HCT116 (cell line): ENCODE data around the gene LRRC34. TPM values are rescaled to one million over a fixed set of nuclear protein-coding genes. Genes with fewer than 3 reads are reported as not detected.

ENCODE experiments used
- ATAC-seq: fragments of 200-7000 bp; cut with Tn5 transposase; 2 replicates; pipeline ENCODE4 v1.9.1; 2020; ENCODE audit warnings: mild to moderate bottlenecking, moderate library complexity
- BruUV-seq: library from RNA; stranded (reverse); fragments of 400-500 nt; replicated peaks from 2 replicates; lab custom pipeline; 2021; lab: Mats Ljungman, UMichigan
- CTCF ChIA-PET: fragments of 300-600 bp; sonication (Branson Sonifier 250); formaldehyde crosslinking; loops from one replicate; lab custom pipeline; 2021; ENCODE audit warnings: antibody characterized with exemption; lab: Charles Lee
- POLR2A ChIA-PET: fragments of 300-600, 350-600 bp; sonication (Branson Sonifier 250); formaldehyde crosslinking; loops from one replicate; lab custom pipeline; 2021; ENCODE audit warnings: antibody characterized with exemption; lab: Charles Lee
- RAD21 ChIA-PET, 2 experiments: fragments of 300-600 bp; sonication (Branson Sonifier 250); formaldehyde crosslinking; loops; one replicate each; lab custom pipeline; 2023; ENCODE audit warnings: low total read pairs in 2 of 2; ENCODE audit not compliant: uncharacterized antibody in 2 of 2, unreplicated experiment in 2 of 2, low non-redundant PET in 1 of 2; lab: Charles Lee
- DNase-seq: peaks from one replicate; pipeline ENCODE4 v3.0.0-alpha.2; 2010; ENCODE audit warnings: low read depth, low spot score
- H2AFZ ChIP-seq: fragments of 200-600 bp; shearing (Covaris generic), sonication (generic); 2 replicates; pipeline ENCODE4 v1.6.1; 2017; ENCODE audit warnings: low read depth, mixed run types, mixed read lengths, antibody characterized with exemption, low read length; ENCODE audit not compliant: poor library complexity, severe bottlenecking
- H3K27ac ChIP-seq: 2 replicates; pipeline ENCODE4 v1.5.1; 2012; ENCODE audit warnings: low read depth, low read length
- H3K27me3 ChIP-seq: fragments of 200-600 bp; sonication (generic); 2 replicates; pipeline ENCODE4 v1.6.1; 2016; ENCODE audit warnings: mixed run types, low read length, mixed read lengths; ENCODE audit not compliant: insufficient read depth
- H3K36me3 ChIP-seq, 2 experiments: fragments of 200-500 bp in 1 of 2; fragments of 200-600 bp in 1 of 2; sonication (Bioruptor generic) in 1 of 2; sonication (generic) in 1 of 2; 2 replicates each; pipeline versions ENCODE4 v1.5.1 to v1.6.1; 2014 to 2016; ENCODE audit warnings: low read length in 2 of 2, inconsistent platforms in 1 of 2, mixed read lengths in 1 of 2, mixed run types in 1 of 2; ENCODE audit not compliant: insufficient read depth in 2 of 2, control insufficient read depth in 1 of 2
- H3K4me1 ChIP-seq, 2 experiments: fragments of 200-600 bp in 1 of 2; sonication (generic) in 1 of 2; 2 replicates each; pipeline versions ENCODE4 v1.5.1 to v1.6.1; 2012 to 2017; ENCODE audit warnings: low read length in 2 of 2, inconsistent platforms in 1 of 2, mild to moderate bottlenecking in 1 of 2, mixed read lengths in 1 of 2, mixed run types in 1 of 2, moderate library complexity in 1 of 2; ENCODE audit not compliant: insufficient read depth in 2 of 2, control insufficient read depth in 1 of 2
- H3K4me2 ChIP-seq: fragments of 200-600 bp; sonication (generic); 2 replicates; pipeline ENCODE4 v1.6.1; 2017; ENCODE audit warnings: mixed run types, low read length, mixed read lengths
- H3K4me3 ChIP-seq, 2 experiments: fragments of 200-600 bp in 1 of 2; sonication (generic) in 1 of 2; replicated peaks in 1 of 2; 2 replicates each; pipeline ENCODE4 v1.5.1; 2011 to 2016; ENCODE audit warnings: low read length in 2 of 2, control low read depth in 1 of 2, low read depth in 1 of 2, mild to moderate bottlenecking in 1 of 2, mixed read lengths in 1 of 2, mixed run types in 1 of 2
- H3K79me2 ChIP-seq: fragments of 200-600 bp; sonication (generic); 2 replicates; pipeline ENCODE4 v1.6.1; 2017; ENCODE audit warnings: mild to moderate bottlenecking, mixed run types, low read length, moderate library complexity, mixed read lengths; ENCODE audit not compliant: insufficient read depth
- H3K9ac ChIP-seq: fragments of 200-600 bp; sonication (generic); 2 replicates; pipeline ENCODE4 v1.6.1; 2016; ENCODE audit warnings: low read length, mixed read lengths
- H3K9me2 ChIP-seq: fragments of 200-600 bp; sonication (generic), shearing (Covaris generic); 2 replicates; pipeline ENCODE4 v1.6.1; 2017; ENCODE audit warnings: mixed run types, mild to moderate bottlenecking, moderate library complexity; ENCODE audit not compliant: insufficient read depth
- H3K9me3 ChIP-seq, 2 experiments: fragments of 200-500 bp in 1 of 2; fragments of 200-600 bp in 1 of 2; sonication (Bioruptor generic) in 1 of 2; sonication (generic) in 1 of 2; 2 replicates each; pipeline ENCODE4 v1.6.1; 2014 to 2017; ENCODE audit warnings: low read length in 2 of 2, mixed read lengths in 2 of 2, inconsistent platforms in 1 of 2, low read depth in 1 of 2, mild to moderate bottlenecking in 1 of 2, mixed run types in 1 of 2, moderate library complexity in 1 of 2; ENCODE audit not compliant: control insufficient read depth in 1 of 2, insufficient read depth in 1 of 2
- H4K20me1 ChIP-seq: fragments of 200-600 bp; sonication (generic), shearing (Covaris generic); 2 replicates; pipeline ENCODE4 v1.6.1; 2017; ENCODE audit warnings: mixed run types, mild to moderate bottlenecking, moderate library complexity; ENCODE audit not compliant: insufficient read depth
- CBX3 ChIP-seq: IDR thresholded peaks from 2 replicates; pipeline ENCODE4 v1.6.1; 2012; ENCODE audit warnings: low read depth
- CTCF ChIP-seq, 3 experiments: fragments of 200-600 bp in 1 of 3; sonication (generic) in 1 of 3; IDR thresholded peaks in 2 of 3; conservative IDR thresholded peaks in 1 of 3; 2 replicates each; pipeline ENCODE4 v1.5.1; 2012 to 2017; ENCODE audit warnings: low read depth in 2 of 3, low read length in 2 of 3, antibody characterized with exemption in 1 of 3, borderline replicate concordance in 1 of 3, control low read depth in 1 of 3, mild to moderate bottlenecking in 1 of 3, mixed read lengths in 1 of 3, mixed run types in 1 of 3, moderate library complexity in 1 of 3; ENCODE audit not compliant: insufficient read depth in 1 of 3
- EGR1 ChIP-seq: IDR thresholded peaks from 2 replicates; pipeline ENCODE4 v1.6.1; 2012; ENCODE audit warnings: low read depth
- ELF1 ChIP-seq: IDR thresholded peaks from 2 replicates; pipeline ENCODE4 v1.6.1; 2012; ENCODE audit warnings: low read depth, borderline replicate concordance
- FOSL1 ChIP-seq: IDR thresholded peaks from 2 replicates; pipeline ENCODE4 v1.6.1; 2012; ENCODE audit warnings: low read depth
- POLR2A ChIP-seq: IDR thresholded peaks from 2 replicates; pipeline ENCODE4 v1.7.0; 2011; ENCODE audit warnings: borderline replicate concordance; ENCODE audit not compliant: insufficient read depth, insufficient read length; ENCODE audit errors: extremely low read depth
- POLR2AphosphoS5 ChIP-seq: IDR thresholded peaks from 2 replicates; pipeline ENCODE4 v1.6.1; 2011; ENCODE audit warnings: mild to moderate bottlenecking, low read depth, low read length, moderate library complexity
- RAD21 ChIP-seq: IDR thresholded peaks from 2 replicates; pipeline ENCODE4 v1.6.1; 2012; ENCODE audit warnings: low read depth, mild to moderate bottlenecking
- REST ChIP-seq: IDR thresholded peaks from 2 replicates; pipeline ENCODE4 v1.6.1; 2012; ENCODE audit warnings: low read depth
- SP1 ChIP-seq: IDR thresholded peaks from 2 replicates; pipeline ENCODE4 v1.6.1; 2012; ENCODE audit warnings: low read depth
- SRF ChIP-seq: IDR thresholded peaks from 2 replicates; pipeline ENCODE4 v1.6.1; 2012; ENCODE audit warnings: low read depth
- ZFX ChIP-seq: fragments of 450-650 bp; IDR thresholded peaks from 2 replicates; pipeline ENCODE4 v1.6.1; 2017
- ZNF274 ChIP-seq: fragments of 200-500 bp; sonication (Bioruptor generic); IDR thresholded peaks from 2 replicates; pipeline ENCODE4 v1.6.1; 2014; ENCODE audit warnings: mild to moderate bottlenecking, low read depth, low read length, inconsistent platforms
- intact Hi-C: fragments of 100-400 bp; cut with micrococcal nuclease; formaldehyde crosslinking; loops from 2 replicates; pipeline ENCODE4 v1.10.0; 2022
- total RNA-seq: library from RNA; stranded (reverse); gene quantifications from one replicate; pipeline ENCODE4 v1.2.1, GENCODE V29; 2021; ENCODE audit not compliant: unreplicated experiment

Gene LRRC34
- total RNA-seq, 1 experiment from 2014 or later: not detected

- no peak for ATAC-seq
- no peaks in the 10 kb centered on the region for H3K79me2 ChIP-seq
- ChIA-PET POLR2A (no interaction called here), CTCF (no interaction called here)
- intact Hi-C loops: no loop called here
- BruUV-seq: no TSS peak
- H3K9ac ChIP-seq: no peak overlapping the region
- H3K9me2 ChIP-seq: no peaks in the 10 kb centered on the region
- TF ChIP-seq POLR2AphosphoS5 (no peak), ZFX (no peak), CBX3 (no peak), EGR1 (no peak), ELF1 (no peak), REST (no peak)
- TF ChIP-seq, all 23 proteins: peak for 0
- no peaks in the 10 kb centered on the region for H3K9me3 ChIP-seq
- no peak for DNase-seq
- no peaks in the 10 kb centered on the region for H3K36me3 ChIP-seq
- H4K20me1 ChIP-seq: no peaks in the 10 kb centered on the region
- H2AFZ ChIP-seq: no peak overlapping the region
- RAD21 ChIA-PET: no interaction called here
- no peaks in the 10 kb centered on the region for H3K27me3 ChIP-seq
- H3K4me3 ChIP-seq: no peak overlapping the region
- H3K4me2 ChIP-seq: no peak overlapping the region
- H3K27ac ChIP-seq: no peak overlapping the region
- H3K4me1 ChIP-seq: no peaks in the 10 kb centered on the region
Measured at GRCh38 chr3:169818316-169818715, 5.6 kb upstream of the LRRC34 start.

- no peak overlapping the region for H3K27ac ChIP-seq
- H3K36me3 ChIP-seq: no peaks in the 10 kb centered on the region
- RAD21 ChIA-PET: no interaction called here
- no peak for DNase-seq
- no peak overlapping the region for H2AFZ ChIP-seq
- ATAC-seq: no peak
- H3K9ac ChIP-seq: no peak overlapping the region
- H3K27me3 ChIP-seq: no peaks in the 10 kb centered on the region
- intact Hi-C loops: no loop called here
- H3K4me2 ChIP-seq: no peak overlapping the region
- BruUV-seq: no TSS peak
- H3K4me3 ChIP-seq: no peak overlapping the region
- no peaks in the 10 kb centered on the region for H3K79me2 ChIP-seq
- H3K4me1 ChIP-seq: no peaks in the 10 kb centered on the region
- no peaks in the 10 kb centered on the region for H4K20me1 ChIP-seq
- H3K9me3 ChIP-seq: no peaks in the 10 kb centered on the region
- CTCF ChIA-PET: no interaction called here
- POLR2A ChIA-PET: no interaction called here
- no peaks in the 10 kb centered on the region for H3K9me2 ChIP-seq
- TF ChIP-seq FOSL1 (no peak), POLR2A (no peak), ZNF274 (no peak), ELF1 (no peak), RAD21 (no peak), SP1 (no peak), CTCF (IDR thresholded peaks at IDR 0.05 in 2 of 3, conservative IDR thresholded peaks at IDR 0.05 in 1 of 3; ENCODE audit: borderline replicate concordance in 1 of 3, insufficient read depth in 1 of 3, low read depth in 2 of 3, low read length in 2 of 3) (no peak), POLR2AphosphoS5 (no peak), SRF (no peak), ZFX (no peak)
Measured at GRCh38 chr3:169815590-169816150, 3.0 kb upstream of the LRRC34 start.
